Muscle layer of colon (tissue), 2 donors: ENCODE measurements around the gene PNPT1.
"Not testable (repeated sequence)": the region's sequence is repeated elsewhere in the genome, so short reads cannot be mapped to it uniquely, and the experiment has no call there.

Source experiments
- H3K27ac ChIP-seq: one replicate; pipeline ENCODE4 v1.7.0; 2013; ENCODE audit warnings: low read depth, mild to moderate bottlenecking, low read length, moderate library complexity
- H3K27me3 ChIP-seq, 2 donors: one replicate each; pipeline ENCODE4 v1.7.0; 2013; ENCODE audit warnings: low read length in 2 of 2, mild to moderate bottlenecking in 2 of 2; ENCODE audit not compliant: insufficient read depth in 2 of 2, control insufficient read depth in 1 of 2
- H3K36me3 ChIP-seq: one replicate; pipeline ENCODE4 v1.7.0; 2013; ENCODE audit warnings: mild to moderate bottlenecking, low read length; ENCODE audit not compliant: insufficient read depth
- H3K4me1 ChIP-seq: one replicate; pipeline ENCODE4 v1.7.0; 2013; ENCODE audit warnings: mild to moderate bottlenecking, low read length; ENCODE audit not compliant: insufficient read depth
- H3K4me3 ChIP-seq, 2 donors: one replicate each; pipeline ENCODE4 v1.7.0; 2013; ENCODE audit warnings: low read length in 2 of 2, low read depth in 1 of 2, mild to moderate bottlenecking in 1 of 2, moderate library complexity in 1 of 2
- H3K9ac ChIP-seq: one replicate; pipeline ENCODE4 v1.7.0; 2013; ENCODE audit warnings: low read length
- H3K9me3 ChIP-seq: one replicate; pipeline ENCODE4 v1.7.0; 2013; ENCODE audit warnings: mild to moderate bottlenecking, low read length
- donor health status: abdominal sarcoma.
- donor health status: Adenocarcinoma of cecum.

PNPT1 gene

DNA sequence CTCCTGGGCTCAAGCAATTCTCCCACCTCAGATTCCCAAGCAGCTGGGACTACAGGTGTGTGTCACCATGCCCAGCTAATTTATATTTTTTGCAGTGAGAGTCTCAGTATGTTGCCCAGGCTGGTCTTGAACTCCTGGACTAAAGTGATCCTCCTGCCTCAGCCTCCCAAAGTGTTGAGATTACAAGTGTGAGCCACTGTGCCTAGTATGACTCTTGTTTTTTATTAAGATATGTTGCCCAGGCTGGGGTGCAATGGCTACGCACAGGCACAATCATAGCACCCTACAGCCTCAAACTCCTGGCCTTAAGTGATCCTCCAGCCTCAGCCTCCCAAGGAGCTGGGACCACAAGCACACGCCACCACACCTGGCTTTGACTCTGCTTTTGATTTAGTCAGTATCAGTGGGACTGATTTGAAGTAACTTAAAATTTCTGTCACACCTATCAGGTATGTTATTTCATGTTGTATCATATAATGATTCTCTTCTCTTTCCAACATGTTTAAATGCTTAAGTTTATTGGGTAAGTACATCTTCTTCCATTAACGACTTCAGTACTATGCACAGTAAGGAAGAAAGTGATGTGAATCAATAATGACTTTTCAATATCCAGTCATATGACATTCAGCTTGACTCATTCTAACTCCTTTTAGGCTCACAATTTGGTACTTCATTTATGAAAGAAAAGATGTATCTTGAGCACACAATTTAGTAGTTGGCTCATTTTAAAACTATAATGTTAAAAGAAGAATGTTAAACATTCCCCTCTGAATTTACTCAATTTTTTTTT is 82.5 kb downstream of the PNPT1 start:
- Histone ChIP-seq H3K27ac (no peak overlapping the region), H3K27me3 (no peaks in the 10 kb centered on the region), H3K4me3 (no peak overlapping the region), H3K4me1 (peaks cover 11% of the 10 kb centered on the region), H3K9me3 (no peaks in the 10 kb centered on the region), H3K9ac (no peak overlapping the region), H3K36me3 (peaks cover 19% of the 10 kb centered on the region)

- Histone ChIP-seq H3K27ac (no peak overlapping the region), H3K36me3 (peaks cover 16% of the 10 kb centered on the region), H3K9me3 (no peaks in the 10 kb centered on the region), H3K9ac (no peak overlapping the region), H3K27me3 (no peaks in the 10 kb centered on the region), H3K4me1 (peaks cover 5% of the 10 kb centered on the region), H3K4me3 (no peak overlapping the region)
Measured at GRCh38 chr2:55609938-55610578, 83.6 kb downstream of the PNPT1 start.

- H3K27ac ChIP-seq, result no peak overlapping the region
- H3K4me1 ChIP-seq, result peaks cover 10% of the 10 kb centered on the region
- H3K4me3 ChIP-seq, result no peak overlapping the region
- H3K27me3 ChIP-seq, result no peaks in the 10 kb centered on the region
- no peaks in the 10 kb centered on the region for H3K9me3 ChIP-seq
- H3K36me3 ChIP-seq, result peaks cover 14% of the 10 kb centered on the region
- no peak overlapping the region for H3K9ac ChIP-seq
Measured at GRCh38 chr2:55609193-55609794, 84.3 kb downstream of the PNPT1 start.

DNA sequence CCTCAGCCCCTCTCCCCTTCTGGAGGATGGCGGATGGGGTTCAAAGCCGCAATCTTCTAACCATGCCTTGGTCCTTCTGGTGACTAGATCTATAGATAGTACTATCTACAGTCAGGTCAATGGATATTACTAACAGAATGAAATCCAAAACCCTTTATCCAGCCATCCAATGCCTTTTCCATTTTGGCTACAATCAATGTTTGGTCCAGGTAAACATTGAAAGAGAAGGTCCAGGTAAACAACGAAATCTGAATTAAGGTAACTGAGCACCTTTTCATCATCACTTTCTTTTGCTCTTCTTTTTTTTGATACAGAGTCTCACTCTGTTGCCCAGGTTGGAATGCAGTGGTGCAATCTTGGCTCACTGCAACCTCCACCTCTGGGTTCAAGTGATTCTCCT is 85.9 kb downstream of the PNPT1 start:
- peaks cover 13% of the 10 kb centered on the region for H3K36me3 ChIP-seq
- H3K9ac ChIP-seq, result no peak overlapping the region
- H3K27me3 ChIP-seq, result no peaks in the 10 kb centered on the region
- H3K4me1 ChIP-seq, result peaks cover 20% of the 10 kb centered on the region
- no peaks in the 10 kb centered on the region for H3K9me3 ChIP-seq
- no peak overlapping the region for H3K4me3 ChIP-seq
- H3K27ac ChIP-seq, result no peak overlapping the region

GRCh38 chr2:55604027-55604565 is 89.5 kb downstream of the PNPT1 start:
- peaks cover 9% of the 10 kb centered on the region for H3K36me3 ChIP-seq

GRCh38 chr2:55601849-55602248 is 91.8 kb downstream of the PNPT1 start:
- Histone ChIP-seq H3K9ac (no peak overlapping the region), H3K36me3 (peaks cover 18% of the 10 kb centered on the region), H3K27me3 (no peaks in the 10 kb centered on the region), H3K27ac (no peak overlapping the region), H3K9me3 (no peaks in the 10 kb centered on the region), H3K4me1 (peaks cover 16% of the 10 kb centered on the region), H3K4me3 (no peak overlapping the region)

More at GRCh38 chr2:55604027-55604565, 89.5 kb downstream of the PNPT1 start:
- H3K4me1 ChIP-seq, result peaks cover 16% of the 10 kb centered on the region
- H3K9ac ChIP-seq, result no peak overlapping the region
- H3K4me3 ChIP-seq, result no peak overlapping the region
- H3K9me3 ChIP-seq, result no peaks in the 10 kb centered on the region
- H3K27me3 ChIP-seq, result no peaks in the 10 kb centered on the region
- H3K27ac ChIP-seq, result no peak overlapping the region

DNA sequence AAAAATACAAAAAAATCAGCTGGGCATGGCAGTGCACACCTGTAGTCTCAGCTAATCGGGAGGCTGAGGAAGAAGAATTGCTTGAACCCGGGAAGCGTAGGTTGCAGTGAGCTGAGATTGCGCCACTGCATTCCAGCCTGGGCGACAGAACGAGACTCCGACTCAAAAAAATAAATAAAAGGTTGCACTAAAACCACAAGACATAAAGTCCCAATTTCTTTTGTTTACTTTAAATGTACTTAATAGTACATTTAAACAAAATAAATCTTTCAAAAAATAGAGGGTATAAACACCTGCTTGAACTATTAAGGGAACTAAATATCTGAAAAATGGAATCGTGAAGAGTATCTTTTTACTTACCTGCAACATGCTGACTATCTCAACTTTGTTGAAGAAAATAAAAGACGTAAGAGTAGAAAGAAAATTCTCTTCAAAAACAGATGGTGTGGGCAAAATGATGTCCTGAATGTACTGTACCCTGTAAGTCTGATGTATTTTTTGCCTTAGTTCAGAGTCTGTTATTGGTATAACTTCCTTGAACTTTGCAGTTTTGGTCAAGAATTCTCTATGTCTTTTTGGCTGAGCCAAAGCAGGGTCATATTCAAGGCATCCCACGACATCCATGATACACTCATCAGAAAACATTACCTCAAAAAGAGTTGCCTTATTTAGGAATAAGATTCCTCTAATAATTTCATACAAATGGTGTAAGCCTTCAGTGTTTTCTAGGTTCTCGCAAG is 95.4 kb downstream of the PNPT1 start:
- Histone ChIP-seq H3K36me3 (peaks cover 18% of the 10 kb centered on the region), H3K9ac (no peak overlapping the region), H3K27me3 (no peaks in the 10 kb centered on the region), H3K4me3 (no peak overlapping the region), H3K9me3 (no peaks in the 10 kb centered on the region), H3K4me1 (peaks cover 7% of the 10 kb centered on the region), H3K27ac (no peak overlapping the region)

DNA sequence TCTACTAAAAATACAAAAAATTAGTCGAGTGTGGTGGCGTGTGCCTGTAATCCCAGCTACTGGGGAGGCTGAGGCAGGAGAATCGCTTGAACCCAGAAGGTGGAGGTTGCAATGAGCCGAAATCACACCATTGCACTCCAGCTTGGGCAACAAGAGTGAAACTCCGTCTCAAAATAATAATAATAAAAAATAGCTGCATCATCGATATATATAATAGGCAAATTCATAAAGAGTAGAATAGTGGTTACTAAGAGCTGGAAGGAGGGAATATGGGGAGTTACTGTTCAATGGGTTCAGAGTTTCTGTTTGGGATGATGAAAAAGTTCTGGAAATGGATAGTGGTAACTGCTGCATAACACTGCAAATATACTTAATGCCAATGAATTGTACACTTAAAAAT is 96.8 kb downstream of the PNPT1 start:
- H3K27me3 ChIP-seq, H3K4me3 ChIP-seq, H3K9me3 ChIP-seq, H3K9ac ChIP-seq, H3K36me3 ChIP-seq, H3K27ac ChIP-seq: not testable (repeated sequence)
- peaks cover 13% of the 10 kb centered on the region for H3K4me1 ChIP-seq

GRCh38 chr2:55595536-55595935 is 98.1 kb downstream of the PNPT1 start:
- no peak overlapping the region for H3K4me3 ChIP-seq
- H3K27ac ChIP-seq, result no peak overlapping the region
- H3K9ac ChIP-seq, result no peak overlapping the region
- no peaks in the 10 kb centered on the region for H3K9me3 ChIP-seq
- H3K36me3 ChIP-seq, result peaks cover 9% of the 10 kb centered on the region
- no peaks in the 10 kb centered on the region for H3K27me3 ChIP-seq
- peaks cover 18% of the 10 kb centered on the region for H3K4me1 ChIP-seq

DNA sequence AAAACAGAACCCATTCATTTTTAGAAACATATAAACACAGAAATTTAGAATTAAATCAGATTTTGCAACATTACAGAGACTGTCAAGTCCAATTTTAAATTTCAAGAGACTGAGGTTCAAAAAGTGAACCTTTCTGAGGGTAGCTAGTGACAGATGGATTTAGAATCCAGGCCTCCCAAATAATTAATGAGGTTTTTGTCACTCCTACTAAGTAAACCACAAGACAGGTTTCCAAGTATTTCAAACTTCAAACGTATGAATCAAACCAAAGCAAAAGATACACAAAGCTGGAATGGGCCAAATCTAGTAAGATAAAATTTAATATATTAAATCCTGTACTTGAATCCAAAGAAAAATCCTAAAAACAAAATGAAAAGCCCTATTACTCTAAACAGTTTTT is 101.5 kb downstream of the PNPT1 start:
- no peaks in the 10 kb centered on the region for H3K9me3 ChIP-seq
- no peak overlapping the region for H3K9ac ChIP-seq
- peaks cover 18% of the 10 kb centered on the region for H3K4me1 ChIP-seq
- no peak overlapping the region for H3K4me3 ChIP-seq
- peaks cover 1% of the 10 kb centered on the region for H3K36me3 ChIP-seq
- no peak overlapping the region for H3K27ac ChIP-seq
- H3K27me3 ChIP-seq, result no peaks in the 10 kb centered on the region

DNA sequence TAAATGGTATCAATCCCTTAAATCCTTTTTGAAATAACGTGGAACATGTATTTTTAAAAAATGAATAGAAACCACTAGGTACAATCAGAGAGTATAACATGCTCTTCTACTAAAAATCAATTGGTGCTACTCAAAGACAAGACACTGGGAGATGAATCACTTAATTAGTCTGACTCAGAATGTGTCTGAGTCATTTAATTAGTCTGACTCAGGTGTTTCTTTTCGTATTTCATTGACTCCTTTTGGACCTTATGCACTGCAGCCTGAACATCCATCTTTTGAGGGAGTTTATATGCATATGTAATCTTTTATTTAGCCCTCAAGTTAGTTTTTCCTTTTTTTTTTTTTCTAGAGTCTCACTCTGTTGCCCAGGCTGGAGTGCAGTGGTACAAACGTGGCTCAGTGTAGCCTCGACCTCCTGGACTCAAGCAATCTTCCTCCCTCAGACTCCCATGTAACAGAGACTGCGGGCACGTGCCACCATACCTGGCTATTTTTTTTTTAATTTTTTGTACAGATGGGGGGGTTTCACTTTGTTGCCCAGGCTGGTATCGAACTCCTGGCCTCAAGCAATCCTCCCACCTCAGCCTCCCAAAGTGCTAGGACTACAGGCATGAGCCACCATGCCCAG is 102.7 kb downstream of the PNPT1 start:
- H3K4me1 ChIP-seq, result peaks cover 18% of the 10 kb centered on the region
- peaks cover 8% of the 10 kb centered on the region for H3K36me3 ChIP-seq
- no peaks in the 10 kb centered on the region for H3K9me3 ChIP-seq
- H3K4me3 ChIP-seq, result no peak overlapping the region
- no peaks in the 10 kb centered on the region for H3K27me3 ChIP-seq
- no peak overlapping the region for H3K9ac ChIP-seq
- H3K27ac ChIP-seq, result no peak overlapping the region
